Activated naive CD4-positive, alpha-beta T cell treated with anti-CD3 and anti-CD28 coated beads, Interleukin-2, amount 10 ng/mL, durations not matched to agents 7 days and 5 days (primary cell): Measurements from ENCODE around the gene KITLG.
"Not testable (repeated sequence)": the region's sequence is repeated elsewhere in the genome, so short reads cannot be mapped to it uniquely, and the experiment has no call there.

Experiments used
- CTCF ChIA-PET: fragments of 350-600 bp; sonication (Branson Sonifier 250); formaldehyde crosslinking; loops from one replicate; lab custom pipeline; 2021; ENCODE audit warnings: antibody characterized with exemption; lab: Charles Lee
- DNase-seq: peaks from one replicate; pipeline ENCODE4 v3.0.0-alpha.2; 2020
- H3K27ac Mint-ChIP-seq: one replicate; pipeline ENCODE4 v1.8.0; 2021; ENCODE audit warnings: mild to moderate bottlenecking, moderate library complexity, mixed read lengths
- H3K27me3 Mint-ChIP-seq: one replicate; pipeline ENCODE4 v1.8.0; 2021; ENCODE audit warnings: mild to moderate bottlenecking, mixed read lengths
- H3K36me3 Mint-ChIP-seq: one replicate; pipeline ENCODE4 v1.8.0; 2021; ENCODE audit warnings: mixed read lengths
- H3K4me1 Mint-ChIP-seq: one replicate; pipeline ENCODE4 v1.8.0; 2021; ENCODE audit warnings: mixed read lengths
- H3K4me3 Mint-ChIP-seq: one replicate; pipeline ENCODE4 v1.8.0; 2021; ENCODE audit warnings: mild to moderate bottlenecking, moderate library complexity, mixed read lengths
- H3K9me3 Mint-ChIP-seq: one replicate; pipeline ENCODE4 v1.8.0; 2021; ENCODE audit warnings: mixed read lengths

KITLG gene

GRCh38 chr12:88507851-88508250, 72.4 kb downstream of the KITLG start:
- H3K27me3 Mint-ChIP-seq, H3K27ac Mint-ChIP-seq, H3K36me3 Mint-ChIP-seq, CTCF ChIA-PET, H3K9me3 Mint-ChIP-seq, DNase-seq, H3K4me1 Mint-ChIP-seq, H3K4me3 Mint-ChIP-seq: not testable (repeated sequence)

- Mint-ChIP-seq H3K9me3 (no peaks in the 10 kb centered on the region), H3K36me3 (no peaks in the 10 kb centered on the region), H3K4me1 (no peaks in the 10 kb centered on the region), H3K4me3 (no peak overlapping the region), H3K27me3 (no peaks in the 10 kb centered on the region), H3K27ac (no peak overlapping the region)
- no peak for DNase-seq
- CTCF ChIA-PET, result no interaction called here
Observed at GRCh38 chr12:88507270-88507669, 73.0 kb downstream of the KITLG start.

DNA sequence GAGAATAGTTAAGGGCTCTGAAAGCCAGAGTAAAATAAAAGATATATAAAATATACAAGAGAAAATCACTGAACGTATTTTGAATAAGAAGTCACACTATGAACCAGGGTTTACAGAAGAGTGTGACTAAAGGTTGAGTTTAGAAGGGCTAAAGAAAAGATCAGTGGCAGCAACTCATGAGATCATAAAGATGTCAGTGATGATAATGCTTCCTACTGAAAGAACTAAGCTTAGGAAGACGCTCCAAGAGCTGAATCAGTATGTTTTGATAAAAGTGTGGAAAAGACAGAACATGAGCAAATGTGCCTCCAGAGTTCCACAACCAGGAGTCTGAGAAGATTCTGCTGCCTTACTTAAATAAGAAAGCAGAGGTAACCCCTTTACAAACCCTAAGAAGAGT, 74.6 kb downstream of the KITLG start:
- H3K9me3 Mint-ChIP-seq, result no peaks in the 10 kb centered on the region
- CTCF ChIA-PET, result no interaction called here
- H3K27ac Mint-ChIP-seq, result no peak overlapping the region
- no peak for DNase-seq
- H3K4me3 Mint-ChIP-seq, result no peak overlapping the region
- H3K4me1 Mint-ChIP-seq, result no peaks in the 10 kb centered on the region
- no peaks in the 10 kb centered on the region for H3K27me3 Mint-ChIP-seq
- H3K36me3 Mint-ChIP-seq, result no peaks in the 10 kb centered on the region

GRCh38 chr12:88503281-88503703, 77.0 kb downstream of the KITLG start:
- Mint-ChIP-seq H3K4me1 (no peaks in the 10 kb centered on the region), H3K9me3 (no peaks in the 10 kb centered on the region), H3K27ac (no peak overlapping the region), H3K4me3 (no peak overlapping the region), H3K36me3 (no peaks in the 10 kb centered on the region), H3K27me3 (no peaks in the 10 kb centered on the region)
- DNase-seq, result no peak
- CTCF ChIA-PET, result no interaction called here

- no peak overlapping the region for H3K4me3 Mint-ChIP-seq
Observed at GRCh38 chr12:88501972-88502938, 78.0 kb downstream of the KITLG start.

DNA sequence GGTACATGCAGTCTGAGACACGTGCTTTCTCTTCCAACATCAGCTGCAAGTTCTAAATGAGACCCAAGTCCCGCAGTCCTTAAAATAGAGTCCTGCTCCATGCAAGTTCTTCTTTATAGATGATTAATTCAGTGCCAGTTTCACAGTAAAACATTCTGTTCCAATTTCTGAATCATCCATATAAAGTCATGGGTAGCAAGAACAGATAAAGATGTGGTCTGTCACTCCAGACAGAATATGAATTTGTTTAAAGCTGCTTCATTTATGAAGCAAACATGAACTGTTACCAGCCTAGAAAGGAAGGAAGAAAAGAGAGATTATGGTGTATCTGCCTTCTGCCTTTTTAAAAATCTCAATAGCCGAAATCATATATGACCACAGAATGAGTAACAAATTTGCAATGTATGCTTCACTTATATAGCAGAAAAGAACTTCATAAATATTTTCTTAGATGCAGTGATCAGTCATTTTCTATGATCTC, 83.3 kb downstream of the KITLG start:
- Mint-ChIP-seq H3K27me3 (no peaks in the 10 kb centered on the region), H3K4me3 (no peak overlapping the region), H3K27ac (no peak overlapping the region), H3K9me3 (no peaks in the 10 kb centered on the region), H3K4me1 (no peaks in the 10 kb centered on the region), H3K36me3 (no peaks in the 10 kb centered on the region)
- DNase-seq, result no peak
- CTCF ChIA-PET, result no interaction called here

More at GRCh38 chr12:88501972-88502938, 78.0 kb downstream of the KITLG start:
- Mint-ChIP-seq H3K9me3 (no peaks in the 10 kb centered on the region), H3K4me1 (no peaks in the 10 kb centered on the region), H3K36me3 (no peaks in the 10 kb centered on the region), H3K27me3 (no peaks in the 10 kb centered on the region), H3K27ac (no peak overlapping the region)
- no peak for DNase-seq
- CTCF ChIA-PET, result no interaction called here

DNA sequence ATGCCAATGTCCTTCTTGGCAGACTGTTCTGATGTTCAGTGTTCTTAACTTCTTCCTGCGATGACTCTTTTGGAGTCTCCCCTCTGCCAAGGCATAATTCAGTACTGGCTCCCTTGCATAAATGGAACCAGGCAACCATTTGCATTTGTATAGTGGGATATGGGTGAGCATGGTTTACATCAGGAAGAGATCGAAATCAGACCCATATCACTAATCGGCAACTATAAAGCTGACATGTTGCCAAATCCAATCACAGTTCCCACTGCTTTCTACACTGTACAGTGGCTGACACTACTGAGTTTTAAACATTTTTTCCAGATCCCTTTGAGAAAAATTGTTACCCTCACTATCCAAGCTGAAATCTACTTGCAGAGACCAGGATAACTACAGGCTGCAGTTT, 83.8 kb downstream of the KITLG start:
- Mint-ChIP-seq H3K9me3 (no peaks in the 10 kb centered on the region), H3K4me1 (no peaks in the 10 kb centered on the region), H3K4me3 (no peak overlapping the region), H3K36me3 (no peaks in the 10 kb centered on the region), H3K27me3 (no peaks in the 10 kb centered on the region), H3K27ac (no peak overlapping the region)
- CTCF ChIA-PET, result no interaction called here
- DNase-seq, result no peak

- H3K4me3 Mint-ChIP-seq, result no peak overlapping the region
- CTCF ChIA-PET, result no interaction called here
- no peaks in the 10 kb centered on the region for H3K36me3 Mint-ChIP-seq
- no peaks in the 10 kb centered on the region for H3K9me3 Mint-ChIP-seq
- no peaks in the 10 kb centered on the region for H3K4me1 Mint-ChIP-seq
- no peaks in the 10 kb centered on the region for H3K27me3 Mint-ChIP-seq
- H3K27ac Mint-ChIP-seq, result no peak overlapping the region
- no peak for DNase-seq
Observed at GRCh38 chr12:88495031-88495430, 85.2 kb downstream of the KITLG start.

DNA sequence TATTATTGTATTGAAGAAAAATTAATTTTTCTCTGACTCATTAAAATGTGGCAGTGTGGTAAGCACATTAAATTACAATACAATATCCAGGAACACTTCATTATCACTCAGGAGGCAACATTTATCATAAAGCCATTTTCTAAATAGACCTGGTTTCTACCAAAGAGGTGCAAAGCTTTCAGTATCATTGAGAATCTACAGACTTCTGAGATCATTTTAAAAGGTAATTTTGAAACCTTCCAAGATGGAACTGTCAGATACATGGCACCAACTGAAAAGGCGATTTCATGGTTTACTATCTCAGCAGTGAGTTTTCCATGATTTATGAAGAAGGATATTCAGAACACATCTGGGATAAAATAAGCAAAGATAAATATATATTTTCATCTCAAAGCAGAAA, 85.8 kb downstream of the KITLG start:
- H3K4me1 Mint-ChIP-seq, result no peaks in the 10 kb centered on the region
- CTCF ChIA-PET, result no interaction called here

DNA sequence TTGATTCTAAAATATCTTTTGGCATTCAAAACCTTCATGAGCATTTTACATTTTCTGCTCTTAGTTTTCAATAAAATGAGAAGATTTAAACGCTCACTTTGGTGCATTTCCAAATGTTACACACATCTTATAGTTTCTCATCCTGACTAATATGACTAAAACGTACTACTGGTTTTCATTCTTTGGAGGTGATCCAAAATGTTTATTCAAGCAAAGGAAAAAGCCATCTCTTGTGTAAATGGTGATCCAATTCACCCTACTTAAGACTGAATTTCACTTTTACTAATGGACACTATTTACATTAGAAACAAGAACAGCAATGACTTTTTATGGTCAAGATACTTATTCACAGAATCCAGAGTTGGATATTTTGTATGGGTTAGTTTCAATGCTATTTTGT, 86.6 kb downstream of the KITLG start:
- CTCF ChIA-PET, result no interaction called here
- no peaks in the 10 kb centered on the region for H3K9me3 Mint-ChIP-seq
- no peaks in the 10 kb centered on the region for H3K27me3 Mint-ChIP-seq
- DNase-seq, result no peak
- no peaks in the 10 kb centered on the region for H3K4me1 Mint-ChIP-seq
- H3K36me3 Mint-ChIP-seq, result no peaks in the 10 kb centered on the region
- no peak overlapping the region for H3K27ac Mint-ChIP-seq
- H3K4me3 Mint-ChIP-seq, result no peak overlapping the region

More for the DNA sequence above, 85.8 kb downstream of the KITLG start:
- Mint-ChIP-seq H3K27me3 (no peaks in the 10 kb centered on the region), H3K9me3 (no peaks in the 10 kb centered on the region), H3K36me3 (no peaks in the 10 kb centered on the region), H3K27ac (no peak overlapping the region), H3K4me3 (no peak overlapping the region)
- DNase-seq, result no peak

- no peaks in the 10 kb centered on the region for H3K4me1 Mint-ChIP-seq
- no peak overlapping the region for H3K27ac Mint-ChIP-seq
- no peaks in the 10 kb centered on the region for H3K9me3 Mint-ChIP-seq
- H3K4me3 Mint-ChIP-seq, result no peak overlapping the region
- H3K27me3 Mint-ChIP-seq, result no peaks in the 10 kb centered on the region
- CTCF ChIA-PET, result no interaction called here
- no peaks in the 10 kb centered on the region for H3K36me3 Mint-ChIP-seq
- DNase-seq, result no peak
Observed at GRCh38 chr12:88490425-88490824, 89.8 kb downstream of the KITLG start.

- no peaks in the 10 kb centered on the region for H3K9me3 Mint-ChIP-seq
- H3K4me3 Mint-ChIP-seq, result no peak overlapping the region
- CTCF ChIA-PET, result no interaction called here
- no peak overlapping the region for H3K27ac Mint-ChIP-seq
- no peak for DNase-seq
- no peaks in the 10 kb centered on the region for H3K4me1 Mint-ChIP-seq
- H3K36me3 Mint-ChIP-seq, result no peaks in the 10 kb centered on the region
- H3K27me3 Mint-ChIP-seq, result no peaks in the 10 kb centered on the region
Observed at GRCh38 chr12:88472775-88473174, 107.5 kb downstream of the KITLG start.

DNA sequence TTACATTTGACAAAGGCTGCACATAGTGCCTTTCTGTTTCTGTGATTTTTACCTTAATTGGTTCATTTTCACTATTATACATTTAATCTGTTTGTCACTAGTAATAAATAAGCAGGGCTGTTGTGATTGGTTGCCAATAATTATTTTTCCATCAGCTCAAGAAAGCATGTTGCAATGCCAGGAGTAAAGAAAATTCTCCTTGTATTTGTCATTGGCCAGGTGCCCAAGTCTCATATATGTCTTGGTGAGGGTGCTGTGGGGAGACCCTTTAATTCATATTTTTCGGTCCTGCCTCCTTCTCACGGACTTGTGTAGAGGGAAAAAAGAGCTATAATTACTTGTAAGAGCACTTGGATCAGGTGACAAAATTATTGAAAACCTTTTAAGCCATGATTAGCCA, 108.0 kb downstream of the KITLG start:
- H3K4me3 Mint-ChIP-seq, result no peak overlapping the region
- no peaks in the 10 kb centered on the region for H3K36me3 Mint-ChIP-seq
- CTCF ChIA-PET, result no interaction called here
- H3K9me3 Mint-ChIP-seq, result peaks cover 3% of the 10 kb centered on the region
- no peaks in the 10 kb centered on the region for H3K4me1 Mint-ChIP-seq
- H3K27me3 Mint-ChIP-seq, result no peaks in the 10 kb centered on the region
- no peak overlapping the region for H3K27ac Mint-ChIP-seq
- DNase-seq, result no peak

GRCh38 chr12:88471331-88472045, 108.8 kb downstream of the KITLG start:
- CTCF ChIA-PET, result no interaction called here
- H3K36me3 Mint-ChIP-seq, result no peaks in the 10 kb centered on the region
- no peaks in the 10 kb centered on the region for H3K4me1 Mint-ChIP-seq
- peaks cover 6% of the 10 kb centered on the region for H3K9me3 Mint-ChIP-seq
- no peak overlapping the region for H3K27ac Mint-ChIP-seq
- DNase-seq, result no peak
- no peaks in the 10 kb centered on the region for H3K27me3 Mint-ChIP-seq
- no peak overlapping the region for H3K4me3 Mint-ChIP-seq

DNA sequence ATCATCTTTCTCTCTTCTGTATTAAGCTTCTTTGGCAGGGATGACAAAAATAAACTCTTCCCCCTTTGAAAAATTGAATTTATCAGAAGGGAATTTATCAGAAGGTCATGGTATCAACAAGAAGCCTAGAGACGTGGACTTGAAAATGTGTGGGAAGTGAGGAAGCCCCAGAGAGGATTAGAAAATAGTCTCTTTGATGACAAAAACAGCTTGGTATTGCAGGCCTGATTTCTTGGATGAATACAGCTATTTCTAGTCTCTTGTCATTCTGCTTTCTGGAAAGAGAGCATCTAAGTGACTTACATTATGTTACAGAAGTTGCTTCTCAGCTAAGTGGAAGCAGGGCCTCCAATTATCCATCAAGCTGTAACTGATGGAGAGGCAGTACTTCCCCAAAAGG, 111.1 kb downstream of the KITLG start:
- H3K4me1 Mint-ChIP-seq, result no peaks in the 10 kb centered on the region
- no peak for DNase-seq
- no peaks in the 10 kb centered on the region for H3K27me3 Mint-ChIP-seq
- H3K27ac Mint-ChIP-seq, result no peak overlapping the region
- H3K4me3 Mint-ChIP-seq, result no peak overlapping the region
- peaks cover 6% of the 10 kb centered on the region for H3K9me3 Mint-ChIP-seq
- CTCF ChIA-PET, result no interaction called here
- H3K36me3 Mint-ChIP-seq, result no peaks in the 10 kb centered on the region
